ENCODE results near the gene RTL9.

RTL9 gene

GRCh38 chrX:110395877-110396276 lies 37.2 kb downstream of the RTL9 start:
- no peak overlapping the region for H3K27ac ChIP-seq (ENCODE audit: low read length, poor library complexity, severe bottlenecking)
- H3K9ac ChIP-seq (ENCODE audit: low read length) = no peak overlapping the region
- H3K4me3 ChIP-seq (ENCODE audit: insufficient read depth in 1 of 2, low read depth in 1 of 2, low read length in 2 of 2) = no peak overlapping the region
- H3K18ac ChIP-seq (ENCODE audit: low read depth in 1 of 2, low read length in 2 of 2) = peak overlapping the region; percentile 48 to 54
- H3K27me3 ChIP-seq (ENCODE audit: control insufficient read depth in 1 of 2, insufficient read depth in 1 of 2, low read length in 2 of 2) = peaks cover 0 to 25% of the 10 kb centered on the region in 2 experiments
- no peak overlapping the region for H3K4me2 ChIP-seq (ENCODE audit: low read length, poor library complexity, severe bottlenecking)
- H3K4me1 ChIP-seq (ENCODE audit: control insufficient read depth, insufficient read depth, low read depth, low read length) = peaks cover 13% of the 10 kb centered on the region
- no peak for DNase-seq
- peak overlapping the region; percentile 15 for H2BK120ac ChIP-seq (ENCODE audit: low read depth, low read length)
- H2BK15ac ChIP-seq (ENCODE audit: low read depth, poor library complexity, severe bottlenecking) = no peak overlapping the region
- H4K8ac ChIP-seq (ENCODE audit: low read length) = no peak overlapping the region
- H2AK5ac ChIP-seq (ENCODE audit: low read length, severe bottlenecking) = no peak overlapping the region
- H3K79me1 ChIP-seq (replicated peaks; ENCODE audit: low read length, poor library complexity, severe bottlenecking) = no peaks in the 10 kb centered on the region
- H4K91ac ChIP-seq (ENCODE audit: low read length) = peak overlapping the region; percentile 80
- no CpG with 5 or more reads among the region's 1 CpG for WGBS
- no peaks in the 10 kb centered on the region for H3K36me3 ChIP-seq (ENCODE audit: control insufficient read depth in 1 of 2, insufficient read depth in 2 of 2, low read depth in 1 of 2, low read length in 2 of 2)
- no peak overlapping the region for H3K14ac ChIP-seq (ENCODE audit: low read length in 2 of 2)
- no peak overlapping the region for H3K23ac ChIP-seq (ENCODE audit: low read length in 2 of 2)
- H2BK5ac ChIP-seq (ENCODE audit: low read depth, low read length, poor library complexity, severe bottlenecking) = no peak overlapping the region
- no peak overlapping the region for H2AFZ ChIP-seq (ENCODE audit: low read depth, low read length)
- no peak overlapping the region for H3K4ac ChIP-seq (ENCODE audit: low read depth in 1 of 2, low read length in 2 of 2)
- no peaks in the 10 kb centered on the region for H3K9me3 ChIP-seq (ENCODE audit: control insufficient read depth, low read length)
- peak overlapping the region in 1 of 2 experiments; percentile 83 for H2BK12ac ChIP-seq (ENCODE audit: low read length in 2 of 2)

GRCh38 chrX:110396735-110397134 lies 38.1 kb downstream of the RTL9 start:
- peaks cover 0 to 27% of the 10 kb centered on the region in 2 experiments for H3K27me3 ChIP-seq (ENCODE audit: control insufficient read depth in 1 of 2, insufficient read depth in 1 of 2, low read length in 2 of 2)
- 100% methylated on average over 2 of the region's 4 CpGs for WGBS
- H3K4me3 ChIP-seq (ENCODE audit: insufficient read depth in 1 of 2, low read depth in 1 of 2, low read length in 2 of 2) = no peak overlapping the region
- no peak overlapping the region for H2BK120ac ChIP-seq (ENCODE audit: low read depth, low read length)
- DNase-seq = no peak
- H2BK5ac ChIP-seq (ENCODE audit: low read depth, low read length, poor library complexity, severe bottlenecking) = no peak overlapping the region
- H3K14ac ChIP-seq (ENCODE audit: low read length in 2 of 2) = no peak overlapping the region
- H2BK12ac ChIP-seq (ENCODE audit: low read length in 2 of 2) = peak overlapping the region in 1 of 2 experiments; percentile 78
- no peak overlapping the region for H2AK5ac ChIP-seq (ENCODE audit: low read length, severe bottlenecking)
- H3K27ac ChIP-seq (ENCODE audit: low read length, poor library complexity, severe bottlenecking) = no peak overlapping the region
- no peak overlapping the region for H3K4me2 ChIP-seq (ENCODE audit: low read length, poor library complexity, severe bottlenecking)
- peak overlapping the region in 1 of 2 experiments; percentile 51 for H3K4ac ChIP-seq (ENCODE audit: low read depth in 1 of 2, low read length in 2 of 2)
- H3K4me1 ChIP-seq (ENCODE audit: control insufficient read depth, insufficient read depth, low read depth, low read length) = peaks cover 13% of the 10 kb centered on the region
- H3K36me3 ChIP-seq (ENCODE audit: control insufficient read depth in 1 of 2, insufficient read depth in 2 of 2, low read depth in 1 of 2, low read length in 2 of 2) = no peaks in the 10 kb centered on the region
- H3K9me3 ChIP-seq (ENCODE audit: control insufficient read depth, low read length) = no peaks in the 10 kb centered on the region
- H4K8ac ChIP-seq (ENCODE audit: low read length) = no peak overlapping the region
- no peak overlapping the region for H2AFZ ChIP-seq (ENCODE audit: low read depth, low read length)
- no peak overlapping the region for H3K18ac ChIP-seq (ENCODE audit: low read depth in 1 of 2, low read length in 2 of 2)
- H3K79me1 ChIP-seq (replicated peaks; ENCODE audit: low read length, poor library complexity, severe bottlenecking) = no peaks in the 10 kb centered on the region
- no peak overlapping the region for H2BK15ac ChIP-seq (ENCODE audit: low read depth, poor library complexity, severe bottlenecking)
- no peak overlapping the region for H3K9ac ChIP-seq (ENCODE audit: low read length)
- H3K23ac ChIP-seq (ENCODE audit: low read length in 2 of 2) = no peak overlapping the region
- no peak overlapping the region for H4K91ac ChIP-seq (ENCODE audit: low read length)

- Histone ChIP-seq H3K18ac (ENCODE audit: low read depth in 1 of 2, low read length in 2 of 2) (no peak overlapping the region), H3K4me2 (ENCODE audit: low read length, poor library complexity, severe bottlenecking) (no peak overlapping the region), H4K91ac (ENCODE audit: low read length) (no peak overlapping the region), H3K27ac (ENCODE audit: low read length, poor library complexity, severe bottlenecking) (no peak overlapping the region), H4K8ac (ENCODE audit: low read length) (no peak overlapping the region), H3K9me3 (ENCODE audit: control insufficient read depth, low read length) (no peaks in the 10 kb centered on the region), H2BK12ac (ENCODE audit: low read length in 2 of 2) (no peak overlapping the region), H3K9ac (ENCODE audit: low read length) (no peak overlapping the region), H2BK15ac (ENCODE audit: low read depth, poor library complexity, severe bottlenecking) (peak overlapping the region; percentile 52), H3K27me3 (ENCODE audit: control insufficient read depth in 1 of 2, insufficient read depth in 1 of 2, low read length in 2 of 2) (peaks cover 0 to 27% of the 10 kb centered on the region in 2 experiments), H3K14ac (ENCODE audit: low read length in 2 of 2) (no peak overlapping the region), H3K79me1 (replicated peaks; ENCODE audit: low read length, poor library complexity, severe bottlenecking) (no peaks in the 10 kb centered on the region), H2AK5ac (ENCODE audit: low read length, severe bottlenecking) (no peak overlapping the region), H3K23ac (ENCODE audit: low read length in 2 of 2) (no peak overlapping the region), H2BK5ac (ENCODE audit: low read depth, low read length, poor library complexity, severe bottlenecking) (no peak overlapping the region), H3K4ac (ENCODE audit: low read depth in 1 of 2, low read length in 2 of 2) (peak overlapping the region in 1 of 2 experiments; percentile 35), H2BK120ac (ENCODE audit: low read depth, low read length) (no peak overlapping the region), H3K4me1 (ENCODE audit: control insufficient read depth, insufficient read depth, low read depth, low read length) (peaks cover 15% of the 10 kb centered on the region), H2AFZ (ENCODE audit: low read depth, low read length) (no peak overlapping the region), H3K36me3 (ENCODE audit: control insufficient read depth in 1 of 2, insufficient read depth in 2 of 2, low read depth in 1 of 2, low read length in 2 of 2) (no peaks in the 10 kb centered on the region), H3K4me3 (ENCODE audit: insufficient read depth in 1 of 2, low read depth in 1 of 2, low read length in 2 of 2) (no peak overlapping the region)
- no peak for DNase-seq
Measured at GRCh38 chrX:110397339-110397738, 38.7 kb downstream of the RTL9 start.

GRCh38 chrX:110397904-110398303 lies 39.3 kb downstream of the RTL9 start:
- Histone ChIP-seq H3K79me1 (replicated peaks; ENCODE audit: low read length, poor library complexity, severe bottlenecking) (no peaks in the 10 kb centered on the region), H3K4me1 (ENCODE audit: control insufficient read depth, insufficient read depth, low read depth, low read length) (peaks cover 16% of the 10 kb centered on the region), H2BK5ac (ENCODE audit: low read depth, low read length, poor library complexity, severe bottlenecking) (no peak overlapping the region), H3K27me3 (ENCODE audit: control insufficient read depth in 1 of 2, insufficient read depth in 1 of 2, low read length in 2 of 2) (peaks cover 0 to 27% of the 10 kb centered on the region in 2 experiments), H3K14ac (ENCODE audit: low read length in 2 of 2) (peak overlapping the region in 1 of 2 experiments; percentile 11), H3K23ac (ENCODE audit: low read length in 2 of 2) (no peak overlapping the region), H3K27ac (ENCODE audit: low read length, poor library complexity, severe bottlenecking) (no peak overlapping the region), H3K4ac (ENCODE audit: low read depth in 1 of 2, low read length in 2 of 2) (no peak overlapping the region), H2AK5ac (ENCODE audit: low read length, severe bottlenecking) (no peak overlapping the region), H2BK12ac (ENCODE audit: low read length in 2 of 2) (no peak overlapping the region), H2AFZ (ENCODE audit: low read depth, low read length) (no peak overlapping the region), H4K8ac (ENCODE audit: low read length) (peak overlapping the region; percentile 60), H3K4me3 (ENCODE audit: insufficient read depth in 1 of 2, low read depth in 1 of 2, low read length in 2 of 2) (no peak overlapping the region), H4K91ac (ENCODE audit: low read length) (peak overlapping the region; percentile 39), H2BK120ac (ENCODE audit: low read depth, low read length) (peak overlapping the region; percentile 19), H3K9me3 (ENCODE audit: control insufficient read depth, low read length) (no peaks in the 10 kb centered on the region), H3K18ac (ENCODE audit: low read depth in 1 of 2, low read length in 2 of 2) (no peak overlapping the region), H3K36me3 (ENCODE audit: control insufficient read depth in 1 of 2, insufficient read depth in 2 of 2, low read depth in 1 of 2, low read length in 2 of 2) (no peaks in the 10 kb centered on the region), H2BK15ac (ENCODE audit: low read depth, poor library complexity, severe bottlenecking) (no peak overlapping the region), H3K9ac (ENCODE audit: low read length) (no peak overlapping the region), H3K4me2 (ENCODE audit: low read length, poor library complexity, severe bottlenecking) (no peak overlapping the region)
- WGBS = 80% methylated on average over 4 of the region's 6 CpGs
- no peak for DNase-seq

All from mesenchymal stem cell (in vitro differentiated cells and primary cell).